Astrocyte (in vitro differentiated cells and primary cell): ENCODE data around the gene NDRG4. TPM values are rescaled to one million over a fixed set of nuclear protein-coding genes. Genes with fewer than 3 reads are reported as not detected.
A peak's percentile ranks its signal among the peaks of the same experiment; 100 is the strongest.

Source experiments
- DNase-seq: peaks from one replicate; pipeline ENCODE4 v3.0.0-alpha.2; 2010; ENCODE audit warnings: low read depth
- FAIRE-seq: peaks from 2 replicates; lab custom pipeline; 2011; peaks lifted over from hg19 to GRCh38; lab: Jason Lieb, UNC
- H2AFZ ChIP-seq: 2 replicates; pipeline ENCODE4 v1.6.0; 2012; ENCODE audit warnings: low read depth, low read length, inconsistent platforms
- H3K27ac ChIP-seq: 2 replicates; pipeline ENCODE4 v1.5.1; 2011; ENCODE audit warnings: low read depth, low read length, inconsistent platforms
- H3K27me3 ChIP-seq: 2 replicates; pipeline ENCODE4 v1.6.0; 2011; ENCODE audit warnings: low read length, inconsistent platforms; ENCODE audit not compliant: insufficient read depth
- H3K36me3 ChIP-seq: 2 replicates; pipeline ENCODE4 v1.5.1; 2011; ENCODE audit warnings: low read length, inconsistent platforms; ENCODE audit not compliant: insufficient read depth
- H3K4me1 ChIP-seq: 2 replicates; pipeline ENCODE4 v1.5.1; 2011; ENCODE audit warnings: low read length, inconsistent platforms; ENCODE audit not compliant: insufficient read depth
- H3K4me2 ChIP-seq: 2 replicates; pipeline ENCODE4 v1.6.0; 2012; ENCODE audit warnings: low read length, inconsistent platforms
- H3K4me3 ChIP-seq: 2 replicates; pipeline ENCODE4 v1.5.1; 2011; ENCODE audit warnings: low read depth, mild to moderate bottlenecking, low read length, inconsistent platforms; ENCODE audit not compliant: insufficient read depth
- H3K79me2 ChIP-seq: 2 replicates; pipeline ENCODE4 v1.6.0; 2012; ENCODE audit warnings: mild to moderate bottlenecking, low read length, inconsistent platforms; ENCODE audit not compliant: insufficient read depth
- H3K9ac ChIP-seq: 2 replicates; pipeline ENCODE4 v1.6.0; 2012; ENCODE audit warnings: mild to moderate bottlenecking, low read length, inconsistent platforms
- H3K9me3 ChIP-seq: 2 replicates; pipeline ENCODE4 v1.5.1; 2012; ENCODE audit warnings: low read depth, mild to moderate bottlenecking, low read length, inconsistent platforms; ENCODE audit not compliant: insufficient read depth
- H4K20me1 ChIP-seq: 2 replicates; pipeline ENCODE4 v1.6.0; 2012; ENCODE audit warnings: low read length, inconsistent platforms; ENCODE audit not compliant: insufficient read depth
- H3K27ac Mint-ChIP-seq: one replicate; pipeline ENCODE4 v1.8.0; 2021; ENCODE audit warnings: mild to moderate bottlenecking, mixed read lengths; ENCODE audit not compliant: unreplicated experiment
- H3K27me3 Mint-ChIP-seq: one replicate; pipeline ENCODE4 v1.8.0; 2021; ENCODE audit warnings: low read depth, mixed read lengths; ENCODE audit not compliant: unreplicated experiment
- H3K36me3 Mint-ChIP-seq: one replicate; pipeline ENCODE4 v1.8.0; 2021; ENCODE audit warnings: low read depth, mixed read lengths; ENCODE audit not compliant: unreplicated experiment
- H3K4me1 Mint-ChIP-seq: one replicate; pipeline ENCODE4 v1.8.0; 2021; ENCODE audit warnings: low read depth, mixed read lengths; ENCODE audit not compliant: unreplicated experiment
- H3K4me3 Mint-ChIP-seq: one replicate; pipeline ENCODE4 v1.8.0; 2021; ENCODE audit warnings: mild to moderate bottlenecking, moderate library complexity, mixed read lengths; ENCODE audit not compliant: unreplicated experiment
- H3K9me3 Mint-ChIP-seq: one replicate; pipeline ENCODE4 v1.8.0; 2021; ENCODE audit warnings: mild to moderate bottlenecking, mixed read lengths; ENCODE audit not compliant: unreplicated experiment
- CTCF ChIP-seq: IDR thresholded peaks from 2 replicates; pipeline ENCODE4 v1.5.1; 2011; ENCODE audit warnings: low read depth, mild to moderate bottlenecking, inconsistent platforms, low read length, moderate library complexity; ENCODE audit not compliant: insufficient read depth
- EZH2 ChIP-seq: IDR thresholded peaks from 2 replicates; pipeline ENCODE4 v1.6.1; 2012; ENCODE audit warnings: mild to moderate bottlenecking, low read length, inconsistent platforms; ENCODE audit not compliant: insufficient read depth
- total RNA-seq: library from RNA; stranded (reverse); gene quantifications from 2 replicates; pipeline ENCODE4 v1.2.1, GENCODE V29; 2021

Gene NDRG4
- total RNA-seq, 1 donor from 2014 or later, result 21.9 TPM

DNA sequence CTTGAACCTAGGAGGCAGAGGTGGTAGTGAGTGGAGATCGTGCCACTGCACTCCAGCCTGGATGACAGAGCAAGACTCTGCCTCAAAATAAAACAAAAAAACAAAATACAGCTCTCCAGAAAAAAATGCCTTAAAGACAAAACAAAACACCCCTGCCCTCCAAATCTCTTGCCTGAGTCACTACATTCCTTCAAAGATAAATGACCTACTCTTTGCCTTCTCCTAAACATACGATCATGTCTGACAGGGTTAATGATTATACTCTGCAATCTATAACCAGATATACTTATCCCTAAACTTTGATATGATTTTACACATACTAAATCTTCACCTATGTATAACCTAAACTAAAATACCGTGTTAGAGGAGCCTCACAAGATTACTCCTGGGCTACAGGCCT, 13.9 kb downstream of the NDRG4 start:
- H3K9ac ChIP-seq, result no peak overlapping the region
- no peak overlapping the region for H3K27ac ChIP-seq
- H3K9me3 ChIP-seq, result no peaks in the 10 kb centered on the region
- Mint-ChIP-seq H3K36me3 (peaks cover 11% of the 10 kb centered on the region), H3K9me3 (no peaks in the 10 kb centered on the region), H3K4me1 (peaks cover 16% of the 10 kb centered on the region), H3K4me3 (peak overlapping the region; percentile 62), H3K27me3 (no peaks in the 10 kb centered on the region), H3K27ac (peak overlapping the region; percentile 50)
- peaks cover 5% of the 10 kb centered on the region for H3K4me1 ChIP-seq
- H3K79me2 ChIP-seq, result peaks cover 4% of the 10 kb centered on the region
- peaks cover 12% of the 10 kb centered on the region for H3K36me3 ChIP-seq
- H4K20me1 ChIP-seq, result peaks cover 31% of the 10 kb centered on the region
- no peak overlapping the region for H2AFZ ChIP-seq
- no peak for FAIRE-seq
- no peaks in the 10 kb centered on the region for H3K27me3 ChIP-seq
- peak; percentile 27 for DNase-seq
- TF ChIP-seq EZH2 (no peak), CTCF (no peak)
- no peak overlapping the region for H3K4me3 ChIP-seq
- H3K4me2 ChIP-seq, result no peak overlapping the region

DNA sequence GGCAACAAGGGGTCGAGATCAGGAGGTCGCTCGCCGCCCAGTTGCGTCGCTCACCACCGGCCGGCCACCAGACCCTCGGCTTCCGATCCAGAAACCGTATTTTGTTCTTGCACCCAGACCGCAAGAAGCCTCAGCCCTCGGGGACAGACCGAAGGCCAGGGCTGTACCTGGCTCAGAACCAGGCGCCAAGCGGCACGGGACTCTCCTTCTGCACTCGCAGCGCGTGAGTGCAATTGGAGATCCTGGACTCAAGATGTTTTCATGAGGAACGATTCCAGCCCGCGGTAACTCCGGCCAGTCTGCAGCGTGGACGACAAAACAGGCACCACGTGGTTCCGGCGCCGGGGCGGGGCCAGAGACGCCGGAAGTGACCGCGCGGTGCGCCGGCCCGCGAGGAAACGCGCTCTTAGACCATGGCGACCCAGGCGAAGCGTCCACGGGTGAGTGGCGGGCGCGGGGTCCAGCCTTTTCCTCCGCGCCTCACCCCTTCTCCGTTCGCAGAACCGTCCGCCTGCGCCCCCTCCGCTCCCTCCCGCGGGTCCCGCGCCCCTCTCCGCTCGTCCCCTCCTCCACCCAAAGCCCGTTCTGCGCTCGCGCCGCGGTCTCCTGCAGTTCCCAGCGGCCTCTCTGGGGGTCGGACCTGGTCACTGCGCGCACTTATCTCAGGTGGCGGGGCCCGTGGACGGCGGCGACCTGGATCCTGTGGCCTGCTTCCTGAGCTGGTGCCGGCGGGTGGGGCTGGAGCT, 15.4 kb downstream of the NDRG4 start, which contains the start of gene SETD6:
SETD6 (plus strand) TSS at position 393 of the 746 bp plus-strand sequence; CDS start at position 414, 21 bp downstream.
- Histone ChIP-seq H4K20me1 (peaks cover 31% of the 10 kb centered on the region), H3K9ac (peak within 1 kb of the TSS; percentile 80), H2AFZ (peak within 1 kb of the TSS; percentile 75), H3K36me3 (peaks cover 26% of the 10 kb centered on the region), H3K4me3 (peak within 1 kb of the TSS; percentile 78), H3K4me1 (peaks cover 5% of the 10 kb centered on the region), H3K79me2 (peaks cover 4% of the 10 kb centered on the region), H3K27ac (peak within 1 kb of the TSS; percentile 55), H3K27me3 (no peaks in the 10 kb centered on the region), H3K4me2 (peak within 1 kb of the TSS; percentile 98), H3K9me3 (no peaks in the 10 kb centered on the region)
- H3K27ac Mint-ChIP-seq, result peak within 1 kb of the TSS; percentile 72
- FAIRE-seq (no peak), DNase-seq (peak; percentile 81)
- H3K4me1 Mint-ChIP-seq, result peaks cover 16% of the 10 kb centered on the region
- H3K36me3 Mint-ChIP-seq, result peaks cover 13% of the 10 kb centered on the region
- TF ChIP-seq CTCF (no peak), EZH2 (no peak)
- no peaks in the 10 kb centered on the region for H3K27me3 Mint-ChIP-seq
- no peaks in the 10 kb centered on the region for H3K9me3 Mint-ChIP-seq
- H3K4me3 Mint-ChIP-seq, result peak within 1 kb of the TSS; percentile 88
